Small intestine (tissue), 7 donors: ENCODE results near the gene WNK4. TPM values are rescaled to one million over a fixed set of nuclear protein-coding genes. Genes with fewer than 3 reads are reported as not detected.

ENCODE experiments used
- DNase-seq, 2 donors: peaks; one replicate each; pipeline versions ENCODE4 v3.0.0 to v3.0.0-alpha.2; 2013
- FAIRE-seq: peaks from 2 replicates; lab custom pipeline; 2012; peaks lifted over from hg19 to GRCh38; lab: Jason Lieb, UNC
- H3K27ac ChIP-seq, 3 donors: one replicate each; pipeline ENCODE4 v1.5.1; 2013; ENCODE audit warnings: low read length in 2 of 3, mild to moderate bottlenecking in 2 of 3, control low read depth in 1 of 3, inconsistent platforms in 1 of 3, low read depth in 1 of 3, moderate library complexity in 1 of 3
- H3K27me3 ChIP-seq, 3 donors: one replicate each; pipeline ENCODE4 v1.6.1; 2013; ENCODE audit warnings: low read length in 3 of 3, inconsistent platforms in 1 of 3; ENCODE audit not compliant: control insufficient read depth in 3 of 3, insufficient read depth in 3 of 3
- H3K36me3 ChIP-seq, 3 donors: one replicate each; pipeline ENCODE4 v1.6.1; 2013; ENCODE audit warnings: low read length in 3 of 3, inconsistent platforms in 1 of 3, low read depth in 1 of 3, mild to moderate bottlenecking in 1 of 3, moderate library complexity in 1 of 3; ENCODE audit not compliant: control insufficient read depth in 3 of 3, insufficient read depth in 2 of 3
- H3K4me1 ChIP-seq, 3 donors: one replicate each; pipeline ENCODE4 v1.6.1; 2013; ENCODE audit warnings: low read length in 2 of 3, inconsistent platforms in 1 of 3, low read depth in 1 of 3, mild to moderate bottlenecking in 1 of 3, moderate library complexity in 1 of 3; ENCODE audit not compliant: control insufficient read depth in 3 of 3, insufficient read depth in 2 of 3
- H3K4me3 ChIP-seq, 3 donors: one replicate each; pipeline ENCODE4 v1.5.1; 2013; ENCODE audit warnings: low read length in 3 of 3, control low read depth in 1 of 3, inconsistent platforms in 1 of 3, low read depth in 1 of 3, mild to moderate bottlenecking in 1 of 3, moderate library complexity in 1 of 3
- H3K9me3 ChIP-seq, 2 donors: one replicate each; pipeline ENCODE4 v1.6.1; 2013; ENCODE audit warnings: low read depth in 1 of 2, low read length in 1 of 2; ENCODE audit not compliant: control insufficient read depth in 2 of 2, insufficient read depth in 1 of 2
- WGBS, 3 donors: extraction: QIAGEN DNeasy Blood & Tissue Kit; methylation state at CpG; one replicate each; pipeline ENCODE4 v1.1.7; 2013; 5-methylcytosine and 5-hydroxymethylcytosine counted together
- polyA plus RNA-seq, 4 donors: library from polyadenylated mRNA; stranded (reverse) in 3 of 4; unstranded in 1 of 4; fragments of 200-250 nt in 3 of 4; fragments of 120-200 nt in 1 of 4; gene quantifications; one replicate each; pipeline versions ENCODE4 v1.2.1 to v1.2.3, GENCODE V29; 2013
- donor health status: healthy with polysubstance abuse.
- donor health status: control.
- donor health status: control.
- donor health status: Bipolar disorder and iron deficiency.
- donor health status: healthy.

WNK4 gene
- polyA plus RNA-seq, 4 donors: 0.67 to 25.6 (median 1.5) TPM

GRCh38 chr17:42809250-42809649 is 28.8 kb downstream of the WNK4 start:
- Histone ChIP-seq H3K27ac (no peak overlapping the region), H3K27me3 (no peaks in the 10 kb centered on the region), H3K4me3 (no peak overlapping the region), H3K9me3 (no peaks in the 10 kb centered on the region), H3K36me3 (peaks cover 4 to 14% (median 5%) of the 10 kb centered on the region in 3 donors), H3K4me1 (peaks cover 0 to 22% (median 4%) of the 10 kb centered on the region in 3 donors)
- no peak for DNase-seq
- 29 to 44% (median 40%) methylated on average over 3 of the region's 3 CpGs for WGBS, 3 donors
- FAIRE-seq: no peak

- Histone ChIP-seq H3K9me3 (no peaks in the 10 kb centered on the region), H3K36me3 (peaks cover 22 to 49% (median 27%) of the 10 kb centered on the region in 3 donors), H3K4me1 (no peaks in the 10 kb centered on the region), H3K27ac (peak overlapping the region in 1 of 3 donors; percentile 20), H3K27me3 (no peaks in the 10 kb centered on the region), H3K4me3 (no peak overlapping the region)
- 57 to 84% (median 81%) methylated on average over 8 of the region's 8 CpGs for WGBS, 3 donors
- no peak for DNase-seq
- FAIRE-seq: no peak
These were observed 34.4 kb downstream of the WNK4 start for GRCh38 chr17:42814633-42815399.

DNA sequence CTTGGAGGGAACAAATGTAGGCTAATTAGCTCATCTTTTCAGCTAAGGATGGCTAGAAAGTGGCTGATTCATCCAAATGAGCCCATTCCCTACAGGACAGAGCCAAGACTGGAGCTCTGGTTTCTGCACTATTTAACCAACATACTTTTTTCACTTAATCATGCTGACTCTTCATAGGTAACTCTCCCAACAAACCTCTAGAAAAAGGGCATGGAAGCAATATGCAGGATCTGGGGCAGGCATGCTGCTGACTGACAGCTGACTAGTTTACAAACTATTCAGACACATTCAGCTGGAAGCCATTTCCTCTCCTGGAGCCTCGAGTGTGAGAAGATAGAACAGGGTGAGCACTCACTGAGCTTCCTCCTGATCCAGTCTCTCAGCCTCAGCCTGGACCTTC is 37.5 kb downstream of the WNK4 start:
- FAIRE-seq: no peak
- no peaks in the 10 kb centered on the region for H3K9me3 ChIP-seq
- H3K27me3 ChIP-seq: no peaks in the 10 kb centered on the region
- H3K4me1 ChIP-seq: no peaks in the 10 kb centered on the region
- DNase-seq: no peak
- H3K27ac ChIP-seq: no peak overlapping the region
- no peak overlapping the region for H3K4me3 ChIP-seq
- H3K36me3 ChIP-seq: peaks cover 17 to 59% (median 28%) of the 10 kb centered on the region in 3 donors
- WGBS, 3 donors: 57 to 61% (median 60%) methylated on average over 1 of the region's 1 CpG

GRCh38 chr17:42818379-42818778 is 38.0 kb downstream of the WNK4 start:
- DNase-seq (no peak), FAIRE-seq (no peak)
- WGBS, 3 donors: 78 to 94% (median 81%) methylated on average over 5 of the region's 5 CpGs
- no peaks in the 10 kb centered on the region for H3K9me3 ChIP-seq
- no peak overlapping the region for H3K27ac ChIP-seq
- H3K27me3 ChIP-seq: no peaks in the 10 kb centered on the region
- peaks cover 0 to under 1% (median 0%) of the 10 kb centered on the region in 3 donors for H3K4me1 ChIP-seq
- H3K4me3 ChIP-seq: no peak overlapping the region
- peaks cover 17 to 59% (median 28%) of the 10 kb centered on the region in 3 donors for H3K36me3 ChIP-seq

GRCh38 chr17:42819939-42820535 is 39.6 kb downstream of the WNK4 start:
- Histone ChIP-seq H3K27ac (no peak overlapping the region), H3K4me1 (peaks cover 0 to 3% (median 0%) of the 10 kb centered on the region in 3 donors), H3K9me3 (no peaks in the 10 kb centered on the region), H3K36me3 (peaks cover 17 to 54% (median 23%) of the 10 kb centered on the region in 3 donors), H3K4me3 (no peak overlapping the region), H3K27me3 (no peaks in the 10 kb centered on the region)
- FAIRE-seq: no peak
- DNase-seq: peak; percentile 66 to 74
- WGBS, 3 donors: 27 to 31% (median 28%) methylated on average over 2 of the region's 2 CpGs

GRCh38 chr17:42821176-42821575 is 40.8 kb downstream of the WNK4 start:
- H3K4me3 ChIP-seq: no peak overlapping the region
- H3K27ac ChIP-seq: no peak overlapping the region
- no peaks in the 10 kb centered on the region for H3K27me3 ChIP-seq
- WGBS, 3 donors: 88 to 92% (median 89%) methylated on average over 7 of the region's 7 CpGs
- no peak for FAIRE-seq
- H3K4me1 ChIP-seq: peaks cover 0 to 3% (median 0%) of the 10 kb centered on the region in 3 donors
- no peaks in the 10 kb centered on the region for H3K9me3 ChIP-seq
- H3K36me3 ChIP-seq: peaks cover 11 to 49% (median 15%) of the 10 kb centered on the region in 3 donors
- DNase-seq: no peak

DNA sequence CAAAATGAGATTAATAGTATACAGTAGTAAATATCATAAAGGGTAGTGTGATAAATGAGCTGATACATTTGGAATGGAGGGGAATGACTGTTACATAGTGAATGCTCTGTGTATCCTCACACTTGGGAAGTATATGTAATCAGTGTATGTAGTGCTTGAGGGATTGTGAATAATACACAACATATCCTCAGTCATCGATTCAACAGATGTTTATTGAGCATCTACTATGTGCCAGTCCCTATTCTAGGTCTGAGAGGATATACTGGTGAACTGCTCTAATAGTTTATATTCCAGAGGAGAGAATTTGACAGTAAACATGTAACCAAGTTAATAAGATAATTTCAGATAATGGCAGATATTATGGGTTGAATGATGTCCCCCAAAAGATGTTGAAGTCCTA is 47.1 kb downstream of the WNK4 start:
- H3K36me3 ChIP-seq: peaks cover 0 to 3% (median 0%) of the 10 kb centered on the region in 3 donors
- no peaks in the 10 kb centered on the region for H3K9me3 ChIP-seq
- no peak for DNase-seq
- H3K27ac ChIP-seq: no peak overlapping the region
- no peaks in the 10 kb centered on the region for H3K27me3 ChIP-seq
- no peak overlapping the region for H3K4me3 ChIP-seq
- FAIRE-seq: no peak
- 95 to 100% (median 100%) methylated on average over 1 of the region's 1 CpG for WGBS, 3 donors
- H3K4me1 ChIP-seq: peaks cover 0 to 6% (median 0%) of the 10 kb centered on the region in 3 donors

DNA sequence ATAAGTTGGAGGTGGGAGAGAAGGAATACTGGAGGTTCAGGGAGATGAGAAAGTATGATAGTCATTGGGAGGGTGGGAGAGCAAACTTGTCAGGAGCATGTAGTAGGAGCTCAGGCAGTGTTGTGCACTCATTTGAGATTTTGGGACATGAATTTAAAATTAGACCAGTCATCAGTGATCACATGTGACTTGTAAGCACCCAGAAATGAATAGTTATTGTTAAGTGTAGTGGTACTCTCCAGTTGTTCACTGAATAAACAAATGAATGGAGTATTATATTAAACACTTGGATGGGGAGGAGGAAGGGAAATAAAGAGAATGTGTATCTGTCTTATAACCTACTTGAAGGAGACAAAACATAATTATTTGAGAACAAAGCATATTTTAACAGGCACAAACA is 50.6 kb downstream of the WNK4 start:
- peaks cover 0 to 10% (median 0%) of the 10 kb centered on the region in 3 donors for H3K36me3 ChIP-seq
- DNase-seq (no peak), FAIRE-seq (no peak)
- no peaks in the 10 kb centered on the region for H3K9me3 ChIP-seq
- H3K27me3 ChIP-seq: no peaks in the 10 kb centered on the region
- H3K4me3 ChIP-seq: no peak overlapping the region
- peaks cover 0 to 14% (median 6%) of the 10 kb centered on the region in 3 donors for H3K4me1 ChIP-seq
- no peak overlapping the region for H3K27ac ChIP-seq
